Measurements from ENCODE around the gene PRICKLE4. TPM values are rescaled to one million over a fixed set of nuclear protein-coding genes. Genes with fewer than 3 reads are reported as not detected.

The PRICKLE4 gene, protein sequence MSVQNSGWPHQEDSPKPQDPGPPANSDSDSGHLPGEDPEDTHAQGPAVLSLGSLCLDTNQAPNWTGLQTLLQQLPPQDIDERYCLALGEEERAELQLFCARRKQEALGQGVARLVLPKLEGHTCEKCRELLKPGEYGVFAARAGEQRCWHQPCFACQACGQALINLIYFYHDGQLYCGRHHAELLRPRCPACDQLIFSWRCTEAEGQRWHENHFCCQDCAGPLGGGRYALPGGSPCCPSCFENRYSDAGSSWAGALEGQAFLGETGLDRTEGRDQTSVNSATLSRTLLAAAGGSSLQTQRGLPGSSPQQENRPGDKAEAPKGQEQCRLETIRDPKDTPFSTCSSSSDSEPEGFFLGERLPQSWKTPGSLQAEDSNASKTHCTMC
- total RNA-seq (2022; extraction: Qiagen RNA extraction; ENCODE audit: low read depth) = 0.61 to 1.3 TPM (median 0.63 TPM) in 3 of 5 replicates, not detected in the others

DNA sequence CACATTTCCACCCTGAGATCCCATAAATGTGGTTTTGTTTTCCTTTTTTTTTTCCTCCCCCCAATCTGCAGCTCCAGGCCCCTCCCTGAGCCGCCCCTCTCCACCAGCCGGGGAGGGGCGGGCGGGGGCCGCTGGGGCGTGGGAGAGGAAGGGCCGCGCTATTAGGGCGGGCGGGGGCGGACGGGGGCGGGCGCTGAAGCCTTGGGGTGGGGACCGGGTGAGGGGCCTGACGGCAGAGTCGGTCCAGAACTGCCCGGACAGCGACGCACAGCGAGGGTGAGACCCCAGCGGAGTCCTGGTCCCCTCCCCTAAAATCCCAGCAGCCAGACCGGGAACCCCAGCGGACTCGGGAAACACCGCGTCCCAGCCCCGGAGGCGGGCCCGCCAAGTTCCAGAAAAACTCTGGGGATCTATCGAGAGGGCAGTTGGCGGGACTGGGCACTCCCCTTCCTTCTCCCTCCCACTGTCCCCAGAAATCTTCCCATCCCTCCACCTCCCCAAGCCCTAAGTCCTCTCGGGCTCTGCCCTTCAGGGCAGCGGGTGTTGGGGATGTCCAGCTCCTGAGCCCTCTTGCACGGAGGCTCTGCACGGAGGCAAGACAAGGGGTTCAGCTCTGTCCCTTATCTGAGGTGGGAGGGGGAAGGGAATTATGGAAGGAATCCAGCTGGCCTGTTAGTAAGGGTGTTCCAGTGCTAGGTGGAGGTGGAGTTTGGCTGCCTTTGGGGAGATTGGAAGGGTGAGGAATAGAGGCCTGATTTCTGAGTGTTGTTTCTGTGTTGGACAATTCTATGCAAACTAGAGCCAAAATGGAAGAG, at the start of gene PRICKLE4:
TSS of gene PRICKLE4 (plus strand) at position 232 of the 815 bp plus-strand sequence. CDS start 2,692 bp downstream, outside the sequence.

DNA sequence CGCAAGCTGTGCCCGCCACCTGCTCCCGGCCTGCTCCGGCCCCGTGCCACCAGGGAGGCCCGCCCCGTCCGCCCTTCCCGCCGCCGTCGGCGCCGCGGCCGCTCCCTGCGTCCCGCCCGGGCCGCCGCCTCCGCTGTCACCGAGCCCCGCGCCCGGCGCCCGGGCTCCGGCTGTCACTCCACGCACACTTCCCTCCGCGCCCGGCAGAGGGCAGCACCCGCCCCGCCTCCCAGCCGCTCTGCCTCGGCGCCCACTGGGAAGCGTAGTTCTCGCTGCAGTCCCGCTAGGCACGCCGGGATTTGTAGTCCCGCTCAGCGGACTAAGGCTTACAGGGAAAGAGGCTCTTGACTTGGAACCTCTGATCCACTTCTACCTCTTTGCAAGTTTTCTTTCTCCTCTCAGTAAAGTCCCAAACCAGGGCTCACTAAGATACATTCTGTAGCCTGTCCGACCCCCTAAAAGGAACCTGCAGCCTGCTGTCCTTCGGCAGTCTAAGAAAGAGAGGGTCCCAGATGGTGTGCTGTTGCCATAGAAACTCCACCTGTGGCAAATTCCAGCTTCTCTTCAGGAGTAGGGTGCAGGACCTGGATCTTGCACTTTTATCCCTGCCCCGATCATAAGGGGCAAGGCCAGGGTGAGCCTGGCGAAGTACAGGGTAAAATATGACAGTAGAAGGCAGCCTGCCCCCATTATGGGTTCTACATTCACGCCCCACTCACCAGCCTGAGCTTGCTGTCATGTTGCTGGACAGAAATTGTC, 45.0 kb upstream of the PRICKLE4 start, which contains the start of gene TFEB:
TSS of gene TFEB (minus strand) at position 182 of the 759 bp plus-strand sequence. CDS start 44,395 bp downstream, outside the sequence.

DNA sequence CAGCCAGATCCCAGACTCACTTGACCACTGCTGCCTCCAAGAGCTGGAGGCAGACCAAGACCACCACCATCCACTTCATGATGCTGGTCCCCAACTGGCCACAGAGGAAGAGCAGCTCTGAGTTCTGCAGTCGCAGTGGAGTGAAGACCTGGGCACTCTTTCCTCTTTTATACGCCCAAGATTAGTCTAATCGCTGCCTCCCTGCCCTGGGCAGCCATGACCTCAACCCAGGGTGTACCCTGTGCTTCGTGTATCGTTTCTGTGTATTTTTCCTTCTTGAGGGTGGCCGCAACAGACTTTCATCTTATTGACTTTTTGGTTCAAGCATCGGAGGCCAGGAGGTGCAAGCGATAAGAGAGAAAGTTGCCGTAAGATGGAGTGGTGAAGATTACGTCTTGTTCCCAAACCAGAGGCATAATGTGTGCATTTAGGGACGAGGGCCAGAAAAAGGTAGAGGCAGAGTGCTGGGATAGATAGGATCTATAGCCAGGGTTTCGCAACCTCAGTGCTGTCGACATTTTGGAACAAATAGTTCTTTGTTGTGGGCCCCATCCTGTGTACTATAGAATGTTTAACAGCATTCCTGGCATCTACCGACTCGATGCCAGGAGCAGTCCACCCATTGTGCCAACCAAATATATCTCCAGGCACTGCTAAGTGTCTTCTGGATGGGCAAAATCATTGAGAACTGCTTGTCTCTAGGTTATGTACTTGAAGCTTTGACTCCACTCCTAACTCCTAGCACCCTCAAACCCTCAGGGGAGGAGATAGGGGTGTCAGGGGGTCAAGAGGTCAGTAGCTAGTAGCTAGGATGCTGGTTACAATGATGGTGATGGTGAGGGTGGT, 33.1 kb upstream of the PRICKLE4 start, which contains the start of gene PGC:
TSS of gene PGC (minus strand) at position 142 of the 846 bp plus-strand sequence. CDS start at position 79, 63 bp downstream.

DNA sequence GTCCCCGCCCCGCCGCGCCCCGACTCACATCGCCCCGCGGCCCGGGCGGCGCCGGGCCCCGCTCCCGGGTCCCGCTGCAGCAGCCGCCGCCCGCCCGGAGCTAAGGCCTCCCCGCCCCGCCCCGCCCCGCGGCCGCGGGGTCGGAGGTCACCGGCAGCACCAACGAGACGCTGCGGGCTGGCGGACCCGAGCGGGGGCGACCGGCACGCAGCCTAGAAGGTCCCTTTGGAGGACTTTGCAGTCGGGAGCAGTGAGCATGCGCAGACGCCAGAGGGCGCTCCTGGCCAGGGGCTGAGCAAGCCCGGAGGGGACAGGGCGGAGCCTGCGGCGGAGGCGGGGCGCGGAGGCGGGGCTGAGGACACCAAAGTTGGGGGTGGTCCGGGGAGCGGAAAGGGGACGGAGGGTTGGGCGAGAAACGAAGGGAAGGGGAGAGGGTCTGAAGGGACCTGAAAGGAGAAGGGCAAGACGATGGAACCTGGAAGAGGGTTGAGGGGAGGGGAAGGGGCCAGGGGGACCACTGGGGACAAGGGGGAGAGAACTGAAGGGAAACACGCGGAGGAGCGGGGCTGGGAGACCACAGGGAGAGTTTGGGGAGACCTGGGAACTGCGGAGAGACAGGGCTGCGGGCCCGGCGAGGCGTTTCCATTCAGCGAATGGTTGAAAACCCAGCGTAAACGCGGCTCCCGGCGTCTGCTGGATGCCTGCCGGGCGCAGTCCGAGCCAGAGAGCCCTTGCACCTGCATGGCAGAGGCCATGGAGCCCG, 613 bp upstream of the PRICKLE4 start, which contains the start of gene FRS3:
TSS of gene FRS3 (minus strand) at position 113 of the 763 bp plus-strand sequence. CDS start 2,913 bp downstream, outside the sequence.

DNA sequence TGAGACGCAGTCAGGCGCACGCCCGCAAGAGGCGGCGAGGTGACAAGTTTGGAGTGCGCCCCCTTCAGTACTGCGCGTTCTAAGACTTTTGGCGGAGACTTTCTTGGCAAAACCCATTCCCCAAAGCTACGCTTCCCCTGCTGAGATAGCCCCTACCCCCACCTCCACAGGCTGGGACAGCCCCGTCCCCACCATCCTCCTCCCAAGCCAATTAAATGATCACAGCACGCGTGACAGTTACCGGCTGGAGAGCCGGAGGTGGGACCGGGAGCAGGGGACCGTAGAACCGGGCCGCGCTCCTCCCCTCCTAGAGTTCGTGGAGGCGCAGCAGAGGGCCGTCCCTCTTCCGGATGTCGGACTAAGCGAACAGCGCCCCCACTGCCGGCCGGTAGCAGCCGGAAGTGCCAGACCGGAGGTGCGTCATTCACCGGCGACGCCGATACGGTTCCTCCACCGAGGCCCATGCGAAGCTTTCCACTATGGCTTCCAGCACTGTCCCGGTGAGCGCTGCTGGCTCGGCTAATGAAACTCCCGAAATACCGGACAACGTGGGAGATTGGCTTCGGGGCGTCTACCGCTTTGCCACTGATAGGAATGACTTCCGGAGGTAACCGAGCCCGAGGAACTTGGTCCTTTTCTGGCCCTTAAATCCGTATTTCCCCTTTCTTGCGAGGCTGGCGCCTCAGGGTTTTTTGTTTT, 6.8 kb downstream of the PRICKLE4 start, which contains the start of gene TOMM6:
TSS of gene TOMM6 (plus strand) at position 476 of the 699 bp plus-strand sequence. CDS start at position 480, 4 bp downstream.

Other genes starting within 250 kb of the PRICKLE4 start
- gene FOXP4, start 234.4 kb upstream of the PRICKLE4 start, total RNA-seq (2022; extraction: Qiagen RNA extraction; ENCODE audit: low read depth) = 15.9 to 26.4 TPM (median 21.2 TPM) in 5 replicates
- gene MDFI, start 142.3 kb upstream of the PRICKLE4 start, total RNA-seq (2022; extraction: Qiagen RNA extraction; ENCODE audit: low read depth) = 0.55 to 0.85 TPM (median 0.74 TPM) in 5 replicates
- 3.8 to 5.8 TPM (median 4.9 TPM) in 5 replicates for gene TFEB, start 45.2 kb upstream of the PRICKLE4 start, total RNA-seq (2022; extraction: Qiagen RNA extraction; ENCODE audit: low read depth)
- not detected in 5 replicates for gene PGC, start 33.4 kb upstream of the PRICKLE4 start, total RNA-seq (2022; extraction: Qiagen RNA extraction; ENCODE audit: low read depth)
- gene FRS3, start 882 bp upstream of the PRICKLE4 start, total RNA-seq (2022; extraction: Qiagen RNA extraction; ENCODE audit: low read depth) = 2.1 to 3.1 TPM (median 2.4 TPM) in 5 replicates
- gene TOMM6, start 6.9 kb downstream of the PRICKLE4 start, total RNA-seq (2022; extraction: Qiagen RNA extraction; ENCODE audit: low read depth) = 276 to 323 TPM (median 313 TPM) in 5 replicates
- gene USP49, start 114.6 kb downstream of the PRICKLE4 start, total RNA-seq (2022; extraction: Qiagen RNA extraction; ENCODE audit: low read depth) = 0.69 to 1.4 TPM (median 1.2 TPM) in 5 replicates
- 11.0 to 15.6 TPM (median 13.0 TPM) in 5 replicates for gene MED20, start 140.4 kb downstream of the PRICKLE4 start, total RNA-seq (2022; extraction: Qiagen RNA extraction; ENCODE audit: low read depth)
- 33.1 to 51.5 TPM (median 40.3 TPM) in 5 replicates for gene BYSL, start 140.7 kb downstream of the PRICKLE4 start, total RNA-seq (2022; extraction: Qiagen RNA extraction; ENCODE audit: low read depth)
- 116 to 179 TPM (median 176 TPM) in 5 replicates for gene CCND3, start 161.0 kb downstream of the PRICKLE4 start, total RNA-seq (2022; extraction: Qiagen RNA extraction; ENCODE audit: low read depth)

All from A549 treated with RU486 at 1 μM for 4 hours (cell line).